ENCODE data around the gene CCDC141.

- TF ChIP-seq REST (IDR thresholded peaks at IDR 0.05; ENCODE audit: insufficient read depth in 1 of 2, low read depth in 2 of 2, low read length in 2 of 2), result no peak
- TF ChIP-seq POLR2AphosphoS5 (IDR thresholded peaks at IDR 0.05; ENCODE audit: low read depth, low read length), result no peak
- no peak for TF ChIP-seq SIN3A (IDR thresholded peaks at IDR 0.05; ENCODE audit: borderline replicate concordance, insufficient read depth, low read length)
- no peak for TF ChIP-seq FOXP2 (optimal IDR thresholded peaks at IDR 0.05; ENCODE audit: borderline replicate concordance, extremely low read depth, extremely low read length, insufficient read depth)
Measured at GRCh38 chr2:178976351-178976750, 73.6 kb downstream of the CCDC141 start.
